HFF-Myc (cell line): ENCODE measurements around the gene ENTR1.

ENCODE experiments used
- DNase-seq: peaks from one replicate; pipeline ENCODE4 v3.0.0-alpha.2; 2011; ENCODE audit warnings: low read depth; ENCODE audit errors: extremely low read depth
- H3K4me3 ChIP-seq: replicated peaks from 2 replicates; pipeline ENCODE4 v1.5.1; 2011; ENCODE audit warnings: low read depth, mild to moderate bottlenecking, control low read depth, low read length
- TF ChIP-seq, protein P1 (sequence below): IDR thresholded peaks from 2 replicates; pipeline ENCODE4 v1.5.1; 2012; ENCODE audit warnings: mild to moderate bottlenecking, low read depth, low read length, control low read depth; ENCODE audit errors: missing control alignments

Gene ENTR1

DNA sequence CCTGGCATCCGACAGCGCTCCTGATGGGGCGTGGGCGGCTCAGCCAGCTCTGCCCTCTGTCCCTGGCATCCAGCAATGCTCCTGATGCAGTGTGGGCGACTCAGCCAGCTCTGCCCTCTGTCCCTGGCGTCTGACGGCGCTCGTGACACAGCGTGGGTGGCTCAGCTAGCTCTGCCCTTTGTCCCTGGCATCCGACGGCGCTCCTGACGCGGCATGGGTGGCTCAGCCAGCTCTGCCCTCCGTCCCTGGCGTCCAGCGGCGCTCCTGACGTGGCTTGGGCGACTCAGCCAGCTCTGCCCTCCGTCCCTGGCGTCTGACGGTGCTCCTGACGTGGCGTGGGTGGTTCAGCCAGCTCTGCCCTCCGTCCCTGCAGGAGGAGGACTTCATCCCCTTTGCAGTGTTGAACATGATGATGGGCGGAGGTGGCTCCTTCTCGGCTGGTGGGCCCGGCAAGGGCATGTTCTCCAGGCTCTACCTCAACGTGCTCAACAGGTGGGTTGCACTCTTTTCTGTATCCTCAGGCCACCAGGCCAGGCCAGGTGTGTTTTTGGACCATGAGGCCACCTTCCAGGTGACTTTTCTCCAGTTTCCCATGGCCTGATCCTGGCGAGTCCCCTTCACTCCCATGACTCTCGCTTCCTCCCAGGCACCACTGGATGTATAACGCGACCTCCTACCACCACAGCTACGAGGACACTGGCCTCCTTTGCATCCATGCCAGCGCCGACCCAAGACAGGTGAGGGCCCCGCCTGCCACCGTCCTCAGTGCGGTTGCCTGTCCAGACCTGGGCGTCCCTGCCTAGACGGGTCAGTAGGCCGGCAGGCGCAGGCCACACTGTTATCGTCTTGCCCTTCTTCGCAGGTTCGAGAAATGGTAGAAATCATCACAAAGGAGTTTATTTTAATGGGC is 8.0 kb upstream of the ENTR1 start:
- DNase-seq: no peak
- TF ChIP-seq, protein P1, sequence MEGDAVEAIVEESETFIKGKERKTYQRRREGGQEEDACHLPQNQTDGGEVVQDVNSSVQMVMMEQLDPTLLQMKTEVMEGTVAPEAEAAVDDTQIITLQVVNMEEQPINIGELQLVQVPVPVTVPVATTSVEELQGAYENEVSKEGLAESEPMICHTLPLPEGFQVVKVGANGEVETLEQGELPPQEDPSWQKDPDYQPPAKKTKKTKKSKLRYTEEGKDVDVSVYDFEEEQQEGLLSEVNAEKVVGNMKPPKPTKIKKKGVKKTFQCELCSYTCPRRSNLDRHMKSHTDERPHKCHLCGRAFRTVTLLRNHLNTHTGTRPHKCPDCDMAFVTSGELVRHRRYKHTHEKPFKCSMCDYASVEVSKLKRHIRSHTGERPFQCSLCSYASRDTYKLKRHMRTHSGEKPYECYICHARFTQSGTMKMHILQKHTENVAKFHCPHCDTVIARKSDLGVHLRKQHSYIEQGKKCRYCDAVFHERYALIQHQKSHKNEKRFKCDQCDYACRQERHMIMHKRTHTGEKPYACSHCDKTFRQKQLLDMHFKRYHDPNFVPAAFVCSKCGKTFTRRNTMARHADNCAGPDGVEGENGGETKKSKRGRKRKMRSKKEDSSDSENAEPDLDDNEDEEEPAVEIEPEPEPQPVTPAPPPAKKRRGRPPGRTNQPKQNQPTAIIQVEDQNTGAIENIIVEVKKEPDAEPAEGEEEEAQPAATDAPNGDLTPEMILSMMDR: no peak
- no peak overlapping the region for H3K4me3 ChIP-seq

DNA sequence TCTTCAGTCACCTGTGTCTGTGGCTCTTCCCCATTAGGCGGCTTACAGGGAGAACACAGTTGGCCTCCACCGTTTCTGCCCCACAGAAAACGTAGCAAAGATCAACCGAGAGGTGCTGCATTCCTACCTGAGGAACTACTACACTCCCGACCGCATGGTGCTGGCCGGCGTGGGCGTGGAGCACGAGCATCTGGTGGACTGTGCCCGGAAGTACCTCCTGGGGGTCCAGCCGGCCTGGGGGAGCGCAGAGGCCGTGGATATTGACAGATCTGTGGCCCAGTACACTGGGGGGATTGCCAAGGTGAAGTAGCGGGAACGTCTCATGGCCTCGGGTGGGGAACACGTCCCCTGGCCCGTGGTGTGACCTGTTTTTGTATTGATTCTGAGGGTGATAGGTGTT is 6.5 kb upstream of the ENTR1 start:
- DNase-seq: no peak
- TF ChIP-seq, protein P1: no peak
- no peak overlapping the region for H3K4me3 ChIP-seq

DNA sequence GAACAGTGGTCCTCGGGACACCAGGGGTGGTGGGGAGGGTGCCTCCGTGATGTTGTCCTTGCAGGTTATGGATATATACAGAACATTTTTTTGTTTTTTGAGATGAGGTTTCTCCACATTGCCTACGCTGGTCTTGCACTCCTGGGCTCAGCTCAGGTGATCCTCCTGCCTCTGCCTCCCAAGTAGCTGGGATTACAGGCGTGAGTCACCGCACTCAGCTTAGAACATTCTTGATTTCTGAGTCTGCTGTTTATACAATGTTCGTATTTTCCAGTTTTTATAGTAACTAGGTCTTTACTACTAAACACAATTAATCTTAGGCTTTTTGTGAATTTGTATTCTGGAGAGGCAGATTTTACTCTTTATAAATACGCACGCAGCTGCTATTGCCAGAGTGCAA is 6.0 kb upstream of the ENTR1 start:
- TF ChIP-seq, protein P1: no peak
- DNase-seq: no peak
- no peak overlapping the region for H3K4me3 ChIP-seq

DNA sequence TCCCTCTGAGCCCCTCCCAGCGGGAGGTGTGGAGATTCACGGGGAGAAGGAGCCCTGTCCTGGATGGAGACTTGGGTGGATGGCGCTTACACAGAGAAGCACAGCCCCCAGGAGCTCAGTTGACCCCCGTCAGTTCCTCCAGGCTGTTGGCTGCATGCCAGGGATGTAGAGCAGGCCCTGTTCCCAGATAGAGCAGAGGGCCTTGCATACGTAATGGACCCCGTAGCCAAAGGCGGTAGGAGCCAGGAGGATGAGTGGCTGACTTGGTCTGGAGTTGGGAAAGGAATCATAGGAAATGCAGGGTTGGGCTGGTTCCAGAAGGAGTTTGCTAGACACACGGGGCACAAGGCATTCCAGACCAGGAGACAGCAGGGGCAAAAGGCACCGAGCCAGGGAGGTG is 2.5 kb upstream of the ENTR1 start:
- TF ChIP-seq, protein P1: no peak
- DNase-seq: no peak
- no peak overlapping the region for H3K4me3 ChIP-seq

DNA sequence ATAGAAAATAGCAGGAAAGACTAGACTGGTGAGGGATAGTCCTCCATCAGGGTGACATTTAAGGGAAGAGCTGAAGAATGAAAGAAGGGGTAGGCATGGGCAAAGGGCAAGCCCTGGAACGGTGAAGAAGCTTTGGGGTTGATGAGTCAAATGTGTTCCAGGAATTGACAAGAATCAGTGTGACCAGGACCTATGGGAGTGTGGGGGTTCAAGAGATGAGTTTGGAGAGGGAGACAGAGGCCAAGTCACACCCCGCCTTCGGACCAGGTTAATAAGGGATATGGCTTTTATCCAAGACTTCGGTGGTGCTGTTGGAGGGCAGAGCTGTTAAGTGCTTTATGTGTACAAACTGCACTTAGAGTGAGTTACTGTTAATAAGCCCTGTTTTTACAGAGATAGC is 964 bp upstream of the ENTR1 start:
- peak overlapping the region; percentile 93 for H3K4me3 ChIP-seq
- TF ChIP-seq, protein P1: no peak
- no peak for DNase-seq

DNA sequence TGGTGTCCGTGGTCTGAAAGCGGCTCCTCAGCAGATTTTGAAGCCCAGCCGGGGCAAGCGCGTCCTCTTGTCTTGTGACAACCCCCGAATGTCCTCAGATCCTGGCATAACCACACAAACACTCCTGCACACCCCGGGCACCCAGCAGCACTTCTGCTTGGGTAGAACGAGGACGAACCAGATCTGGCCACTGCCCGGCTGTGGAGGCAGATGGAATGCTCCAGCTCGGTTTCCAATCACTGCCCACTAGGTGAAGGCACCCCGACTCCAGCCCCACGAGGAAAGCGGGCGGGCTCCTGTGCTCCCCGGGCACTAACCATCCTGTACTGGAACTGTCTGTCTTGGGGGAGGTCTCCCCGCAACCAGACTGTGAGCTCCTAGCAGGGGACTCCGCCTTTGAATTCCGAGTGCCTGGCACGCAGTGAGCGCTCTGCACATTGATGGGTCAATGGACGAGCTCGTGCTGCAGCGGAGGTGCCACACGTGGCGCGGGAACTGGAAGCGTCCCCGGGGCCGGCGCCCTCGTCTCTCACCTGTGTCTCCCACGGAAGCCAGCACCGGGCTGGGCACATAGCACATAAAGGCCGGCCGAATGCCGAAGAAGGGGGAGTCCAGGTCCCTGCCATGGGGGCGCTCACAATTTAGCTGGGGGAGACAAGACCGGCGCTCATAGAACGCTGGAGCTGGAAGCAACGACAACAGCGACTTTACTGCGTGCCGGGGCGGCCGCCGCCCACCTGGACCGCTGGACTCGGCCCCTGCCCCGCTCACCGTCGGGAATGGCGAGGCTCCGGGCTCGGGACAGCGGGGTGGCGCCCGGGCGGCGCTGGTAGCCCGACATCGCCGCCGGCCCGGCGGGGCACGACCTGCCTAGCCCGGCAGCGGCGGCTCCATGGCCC is 608 bp downstream of the ENTR1 start:
- H3K4me3 ChIP-seq: peak overlapping the region; percentile 93
- TF ChIP-seq, protein P1: no peak
- DNase-seq: no peak
